Activated CD4-positive, alpha-beta T cell treated with anti-CD3 and anti-CD28 coated beads for 1 hour (primary cell): ENCODE results near the gene ZNF175.

Experiments
- DNase-seq: peaks from one replicate; pipeline ENCODE4 v3.0.0-alpha.2; 2020

Gene ZNF175

DNA sequence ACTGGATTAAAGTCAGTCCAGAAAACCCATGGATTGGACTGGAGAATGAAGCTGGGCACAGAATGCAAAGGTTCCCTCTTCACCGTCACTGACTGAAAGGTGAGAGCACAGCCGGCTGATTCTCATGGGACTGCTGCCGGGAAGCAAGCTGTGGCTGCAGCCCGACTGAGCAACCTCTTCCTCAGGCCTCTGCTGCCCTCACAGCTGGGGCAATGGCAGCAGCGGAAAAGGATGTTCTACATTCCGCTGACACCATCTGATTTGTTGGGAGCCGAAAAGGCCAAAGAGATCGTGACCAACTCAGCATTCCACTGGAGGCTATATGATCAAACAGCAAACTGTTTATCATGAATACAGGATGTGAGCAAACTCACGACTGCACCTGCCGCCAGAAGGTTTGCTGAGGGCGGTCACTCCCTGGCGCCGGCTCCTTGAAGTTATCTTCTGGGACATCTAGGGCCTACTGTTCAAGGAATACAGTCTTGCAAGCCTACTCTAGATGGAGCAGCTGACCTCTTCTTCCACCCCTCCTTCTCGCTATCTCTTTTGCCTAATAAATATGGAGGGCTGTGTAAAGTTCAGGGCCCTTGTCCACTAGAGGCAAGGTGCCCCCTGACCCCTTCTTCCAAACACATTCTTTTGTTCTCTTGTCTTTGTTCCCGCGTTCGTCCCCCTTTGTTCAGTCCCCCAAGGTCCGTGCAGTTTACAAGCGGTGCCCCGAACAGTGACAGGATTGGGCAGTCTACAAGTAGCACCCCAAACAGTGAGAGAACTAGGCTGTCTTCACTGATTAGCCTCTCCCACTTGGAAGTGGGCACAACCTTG, 20.0 kb upstream of the ZNF175 start:
- DNase-seq: no peak

DNA sequence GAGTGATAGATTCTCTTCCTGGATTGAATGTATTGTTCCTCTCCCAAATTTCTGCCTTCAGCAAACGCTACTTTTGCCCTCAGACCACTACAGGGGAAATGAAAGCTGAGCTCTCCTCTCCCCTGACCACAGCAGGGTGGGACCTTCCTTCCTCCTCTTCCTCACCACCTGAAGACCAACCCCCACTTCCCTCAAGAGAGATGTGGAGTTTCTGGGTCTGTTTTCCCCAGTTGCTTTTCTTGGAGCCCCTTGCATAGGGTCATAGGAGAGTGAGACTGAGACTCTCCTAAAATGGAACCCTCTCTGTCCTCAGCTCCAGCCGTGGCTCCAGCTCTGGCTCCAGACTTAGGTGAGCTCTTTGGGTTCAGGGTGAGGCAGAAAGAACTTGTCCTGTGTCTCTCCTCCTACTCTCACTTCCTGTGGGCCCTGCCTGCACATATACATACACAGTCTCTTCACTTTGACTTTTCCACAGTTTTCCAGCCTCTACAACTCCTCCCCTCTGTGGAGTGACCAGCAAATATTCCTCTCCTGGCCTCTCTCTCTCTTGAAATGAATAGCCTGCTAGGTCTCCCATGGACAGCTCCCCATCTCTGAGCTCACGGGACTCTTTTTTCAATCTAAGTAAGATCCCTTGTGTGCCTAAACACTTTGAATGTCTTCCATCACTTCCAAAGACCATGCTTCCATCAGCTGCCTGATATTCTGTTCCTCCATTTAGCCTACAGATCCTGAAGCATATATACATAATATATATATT, 19.2 kb upstream of the ZNF175 start:
- DNase-seq: no peak

DNA sequence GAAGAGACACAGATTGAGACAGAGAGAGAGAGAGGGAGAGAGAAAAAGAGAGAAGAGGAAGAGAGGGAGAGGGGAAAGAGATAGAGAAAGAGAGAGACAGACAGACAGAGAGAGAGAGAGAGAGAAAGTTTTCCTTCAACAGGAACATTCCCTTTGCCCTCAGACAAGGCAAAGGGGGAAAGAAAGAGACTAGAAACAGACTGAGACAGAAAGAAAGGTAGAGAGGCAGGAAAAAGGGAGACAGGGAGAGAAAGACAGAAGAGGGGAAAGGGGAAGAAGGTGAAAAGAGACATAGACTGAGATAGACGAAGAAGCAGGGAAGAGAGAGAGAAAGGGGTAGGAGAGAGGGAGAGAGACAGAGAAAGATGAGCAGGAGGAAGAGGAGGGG, 18.5 kb upstream of the ZNF175 start:
- no peak for DNase-seq

DNA sequence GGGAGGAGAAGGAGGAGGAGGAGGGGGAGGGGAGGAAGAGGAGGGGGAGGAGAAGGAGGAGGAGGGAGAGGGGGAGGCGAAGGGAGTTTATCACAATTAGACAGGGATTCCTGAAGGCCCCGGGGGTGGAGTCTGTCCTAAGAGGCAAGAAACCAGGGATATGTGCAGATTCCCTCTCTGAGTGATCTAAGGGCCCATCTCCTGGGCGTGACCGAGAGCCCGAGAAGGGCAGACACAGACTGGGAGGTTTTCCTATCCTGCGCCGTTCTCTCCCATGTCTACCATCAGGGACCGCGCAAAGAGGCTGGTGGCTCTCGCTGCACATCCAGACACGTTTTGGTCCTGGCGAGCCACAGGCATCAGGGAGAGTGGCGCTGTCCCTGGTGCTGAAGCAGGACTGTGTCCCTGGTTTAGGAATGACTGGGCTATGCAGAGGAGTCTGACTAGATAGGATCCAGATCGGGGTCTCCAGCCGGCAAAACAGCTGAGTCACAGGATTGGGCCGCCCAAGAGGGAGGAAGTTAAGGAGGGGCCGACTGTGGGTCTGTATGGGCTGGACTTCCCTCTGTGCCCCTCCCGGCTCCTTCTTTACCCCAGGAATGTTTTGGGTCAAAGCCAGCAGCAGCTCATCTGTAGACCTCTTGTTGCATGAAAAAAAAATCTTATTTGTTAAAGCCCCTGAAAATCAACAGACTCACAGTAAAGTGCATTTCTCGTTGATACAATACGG, 17.9 kb upstream of the ZNF175 start:
- DNase-seq: no peak

- no peak for DNase-seq
These were observed 11.8 kb upstream of the ZNF175 start for GRCh38 chr19:51559240-51559639.

- DNase-seq: no peak
These were observed 10.7 kb upstream of the ZNF175 start for GRCh38 chr19:51560339-51560738.

- DNase-seq: no peak
These were observed 6.3 kb upstream of the ZNF175 start for GRCh38 chr19:51564791-51565190.

DNA sequence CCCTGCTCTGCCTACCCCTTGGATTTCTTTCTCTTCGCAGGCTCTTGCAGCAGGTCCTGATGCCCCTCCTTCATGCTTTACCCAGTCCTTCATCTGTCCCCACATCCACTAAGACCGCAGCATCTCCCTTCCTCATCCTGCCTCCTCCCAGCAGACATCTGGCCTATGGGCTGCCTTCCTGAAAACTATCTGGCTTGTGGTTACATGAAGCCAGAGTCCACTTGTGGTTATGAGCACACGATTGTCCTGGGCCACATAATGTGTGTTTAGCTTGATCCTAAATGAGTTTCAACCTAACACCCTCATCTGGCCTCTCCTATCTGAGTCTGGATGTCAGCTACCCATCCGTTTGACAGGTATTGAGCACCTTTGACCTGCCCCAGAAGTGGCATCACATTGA, 5.5 kb upstream of the ZNF175 start:
- DNase-seq: no peak

GRCh38 chr19:51566489-51567100, 4.5 kb upstream of the ZNF175 start:
- DNase-seq: no peak

DNA sequence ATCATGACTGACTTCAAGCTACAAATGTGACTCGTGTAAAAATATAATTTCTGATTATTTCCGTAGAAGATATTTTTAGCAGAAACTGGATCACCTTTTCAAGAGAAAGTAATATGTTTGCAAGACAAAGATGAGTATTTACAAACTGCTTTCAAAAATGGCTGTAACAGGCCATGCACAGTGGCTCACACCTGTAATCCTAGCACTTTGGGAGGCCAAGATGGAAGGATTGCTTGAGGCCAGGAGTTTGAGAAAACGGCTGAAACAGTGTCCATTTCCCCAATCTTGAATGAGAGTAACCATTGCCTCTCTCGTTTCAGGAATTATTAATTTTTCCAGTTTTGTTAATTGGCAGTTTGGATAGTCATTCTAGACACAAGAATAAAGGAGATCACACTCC, 3.5 kb upstream of the ZNF175 start:
- DNase-seq: no peak

GRCh38 chr19:51568456-51568855, 2.6 kb upstream of the ZNF175 start:
- DNase-seq: no peak

- no peak for DNase-seq
These were observed 516 bp downstream of the ZNF175 start for GRCh38 chr19:51571599-51571998.

GRCh38 chr19:51572410-51572809, 1.3 kb downstream of the ZNF175 start:
- no peak for DNase-seq

- no peak for DNase-seq
These were observed 1.8 kb downstream of the ZNF175 start for GRCh38 chr19:51572908-51573307.

DNA sequence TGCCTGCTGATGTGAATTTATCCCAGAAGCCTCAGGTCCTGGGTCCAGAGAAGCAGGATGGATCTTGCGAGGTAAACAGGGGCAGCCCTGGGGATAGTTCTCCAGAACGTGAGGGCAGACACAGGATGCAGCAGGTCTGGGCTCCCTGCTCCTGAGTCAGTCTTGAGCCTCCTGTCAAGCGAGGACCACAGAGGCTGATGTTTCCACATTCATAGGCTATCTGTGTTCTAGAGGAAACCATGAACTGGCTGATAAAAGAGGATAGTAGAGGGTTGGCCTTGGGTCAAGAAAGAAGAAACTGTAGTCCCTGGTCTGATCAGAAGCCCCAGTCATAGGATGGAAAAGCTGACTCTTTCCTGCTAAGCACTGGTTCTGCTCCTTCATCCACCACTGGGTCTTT, 2.2 kb downstream of the ZNF175 start:
- DNase-seq: no peak

GRCh38 chr19:51576850-51577249, 5.8 kb downstream of the ZNF175 start:
- no peak for DNase-seq

- no peak for DNase-seq
These were observed 15.1 kb downstream of the ZNF175 start for GRCh38 chr19:51586103-51586728.

- DNase-seq: no peak
These were observed 15.7 kb downstream of the ZNF175 start for GRCh38 chr19:51586799-51587198.

DNA sequence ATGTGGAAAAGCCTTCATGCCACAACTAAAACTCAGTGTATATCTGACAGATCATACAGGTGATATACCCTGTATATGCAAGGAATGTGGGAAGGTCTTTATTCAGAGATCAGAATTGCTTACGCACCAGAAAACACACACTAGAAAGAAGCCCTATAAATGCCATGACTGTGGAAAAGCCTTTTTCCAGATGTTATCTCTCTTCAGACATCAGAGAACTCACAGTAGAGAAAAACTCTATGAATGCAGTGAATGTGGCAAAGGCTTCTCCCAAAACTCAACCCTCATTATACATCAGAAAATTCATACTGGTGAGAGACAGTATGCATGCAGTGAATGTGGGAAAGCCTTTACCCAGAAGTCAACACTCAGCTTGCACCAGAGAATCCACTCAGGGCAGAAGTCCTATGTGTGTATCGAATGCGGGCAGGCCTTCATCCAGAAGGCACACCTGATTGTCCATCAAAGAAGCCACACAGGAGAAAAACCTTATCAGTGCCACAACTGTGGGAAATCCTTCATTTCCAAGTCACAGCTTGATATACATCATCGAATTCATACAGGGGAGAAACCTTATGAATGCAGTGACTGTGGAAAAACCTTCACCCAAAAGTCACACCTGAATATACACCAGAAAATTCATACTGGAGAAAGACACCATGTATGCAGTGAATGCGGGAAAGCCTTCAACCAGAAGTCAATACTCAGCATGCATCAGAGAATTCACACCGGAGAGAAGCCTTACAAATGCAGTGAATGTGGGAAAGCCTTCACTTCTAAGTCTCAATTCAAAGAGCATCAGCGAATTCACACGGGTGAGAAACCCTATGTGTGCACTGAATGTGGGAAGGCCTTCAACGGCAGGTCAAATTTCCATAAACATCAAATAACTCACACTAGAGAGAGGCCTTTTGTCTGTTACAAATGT, 16.4 kb downstream of the ZNF175 start:
- DNase-seq: no peak

DNA sequence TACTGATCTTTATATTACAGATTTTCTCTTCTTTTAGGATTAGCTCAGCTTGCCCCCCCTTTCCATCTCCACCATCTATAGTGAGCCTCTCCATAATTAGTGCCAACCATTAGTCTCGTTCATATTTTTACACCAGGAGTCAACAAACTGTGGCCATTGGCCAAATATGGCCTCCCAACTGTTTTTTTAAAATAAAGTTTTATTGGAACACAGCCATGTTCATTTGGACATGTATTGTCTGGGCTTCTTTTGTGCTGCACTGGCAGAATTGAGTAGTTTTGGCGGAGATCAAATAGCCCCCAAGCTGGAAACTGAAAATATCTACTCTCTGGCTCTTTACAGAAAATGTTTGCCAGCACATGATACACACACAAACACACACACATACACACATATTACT, 18.4 kb downstream of the ZNF175 start:
- no peak for DNase-seq

DNA sequence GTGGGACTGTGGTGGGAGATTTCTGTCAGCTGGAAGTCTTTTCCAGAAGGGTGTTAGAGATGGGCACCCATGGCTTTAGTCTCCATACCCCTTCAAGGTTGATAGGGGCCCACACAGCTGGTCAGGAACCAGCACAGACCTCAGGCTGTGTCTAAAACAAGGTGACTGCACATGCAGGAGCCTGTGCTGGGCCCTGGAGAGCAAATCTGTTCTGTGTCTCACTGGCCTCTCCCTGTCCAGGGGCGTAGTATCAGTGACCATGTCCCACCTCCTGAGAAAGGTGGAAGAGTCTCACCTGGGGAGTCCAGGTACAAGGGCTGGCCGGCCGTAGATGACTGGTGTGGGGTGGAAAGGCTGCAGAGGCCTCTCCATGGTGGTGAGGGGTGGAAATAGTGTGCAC, 19.4 kb downstream of the ZNF175 start:
- DNase-seq: no peak

- no peak for DNase-seq
These were observed 21.4 kb downstream of the ZNF175 start for GRCh38 chr19:51592521-51592920.
